GM21381 (cell line): ENCODE measurements around the gene IL17RD.

Source experiments
- ATAC-seq: cut with Tn5 transposase; IDR thresholded peaks from one replicate; pipeline ENCODE4 v1.9.1; 2021; ENCODE audit warnings: mild to moderate bottlenecking, moderate library complexity; ENCODE audit not compliant: unreplicated experiment

Gene IL17RD

DNA sequence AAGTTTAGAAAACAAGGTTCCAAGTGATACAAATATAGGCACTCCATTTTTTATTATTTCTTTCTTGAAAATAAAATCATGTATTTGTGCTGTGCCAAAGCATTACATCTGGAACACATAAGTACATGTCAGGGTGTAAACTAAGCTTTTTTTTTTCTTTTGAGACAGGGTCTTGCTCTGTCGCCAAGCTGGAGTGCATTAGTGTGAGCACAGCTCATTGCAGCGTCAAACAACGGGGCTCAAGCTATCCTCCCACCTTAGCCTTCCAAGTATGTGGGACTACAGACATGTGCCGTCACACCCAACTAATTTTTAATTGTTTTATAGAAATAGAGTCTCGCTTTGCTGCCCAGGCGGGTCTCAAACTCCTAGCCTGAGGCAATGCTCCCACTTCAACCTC, 95.7 kb downstream of the IL17RD start:
- ATAC-seq, result no peak

DNA sequence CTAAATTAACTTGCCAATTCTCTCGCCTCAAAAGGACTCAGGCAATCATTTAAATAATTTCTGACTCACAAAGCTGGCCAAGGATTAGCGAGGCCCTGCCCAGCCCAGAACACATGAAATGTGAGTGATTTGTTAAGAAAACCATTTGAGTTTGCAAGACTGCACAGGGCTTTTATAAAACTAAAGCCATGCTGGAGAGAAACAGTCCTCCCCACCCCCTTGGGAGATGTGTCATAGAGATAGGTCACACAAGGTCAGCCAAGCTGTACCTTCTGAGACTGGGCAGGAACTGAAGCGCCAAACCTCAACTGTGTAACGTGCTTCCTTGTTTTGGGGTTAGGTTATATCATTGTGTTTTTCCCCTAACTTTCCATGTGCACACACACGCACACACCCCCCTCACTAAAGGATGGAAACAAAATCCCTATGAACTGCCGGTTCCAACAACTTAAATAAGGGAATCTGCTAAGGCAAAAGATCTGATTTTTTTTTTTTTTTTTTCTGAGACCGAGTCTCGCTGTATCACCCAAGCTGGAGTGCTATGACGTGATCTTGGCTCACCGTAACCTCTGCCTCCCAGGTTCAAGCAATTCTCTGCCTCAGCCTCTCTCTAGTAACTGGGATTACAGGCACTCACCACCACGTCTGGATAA, 96.6 kb downstream of the IL17RD start:
- ATAC-seq, result peak; percentile 98

DNA sequence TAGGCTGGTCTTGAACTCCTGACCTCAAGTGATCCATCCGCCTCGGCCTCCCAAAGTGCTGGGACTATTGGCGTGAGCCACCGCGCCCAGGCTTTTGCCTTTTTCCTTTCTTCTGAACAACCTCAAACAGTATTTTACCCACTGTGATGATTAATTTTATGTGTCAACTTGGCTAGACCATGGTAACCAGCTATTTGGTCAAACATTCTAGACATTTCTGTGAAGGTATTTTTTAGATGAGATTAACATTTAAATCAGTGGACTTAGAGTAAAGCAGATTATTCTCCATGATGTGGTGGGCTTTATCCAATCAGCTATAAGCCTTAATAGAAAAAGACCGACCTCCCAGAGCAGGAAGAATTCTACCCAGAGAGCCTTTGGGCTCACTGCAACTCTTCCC, 98.7 kb downstream of the IL17RD start:
- ATAC-seq, result no peak

DNA sequence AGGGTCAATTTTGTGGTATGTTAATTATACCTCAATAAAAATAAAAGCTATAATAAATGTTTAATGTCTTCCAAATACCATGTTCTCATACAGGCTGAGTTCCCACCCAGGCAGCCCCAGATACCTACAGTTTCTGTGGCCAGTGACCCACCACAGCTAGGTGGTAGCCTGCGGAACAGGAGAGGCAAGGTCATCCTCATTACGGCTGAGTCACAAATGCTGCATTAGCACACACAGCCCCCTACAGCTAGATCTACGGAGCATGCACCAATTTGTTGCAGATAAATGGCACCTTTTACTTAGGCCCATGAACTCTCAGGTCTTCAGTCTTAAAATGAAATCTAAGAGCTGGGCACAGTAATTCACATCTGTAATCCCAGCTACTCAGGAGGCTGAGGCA, 99.6 kb downstream of the IL17RD start:
- ATAC-seq, result no peak

DNA sequence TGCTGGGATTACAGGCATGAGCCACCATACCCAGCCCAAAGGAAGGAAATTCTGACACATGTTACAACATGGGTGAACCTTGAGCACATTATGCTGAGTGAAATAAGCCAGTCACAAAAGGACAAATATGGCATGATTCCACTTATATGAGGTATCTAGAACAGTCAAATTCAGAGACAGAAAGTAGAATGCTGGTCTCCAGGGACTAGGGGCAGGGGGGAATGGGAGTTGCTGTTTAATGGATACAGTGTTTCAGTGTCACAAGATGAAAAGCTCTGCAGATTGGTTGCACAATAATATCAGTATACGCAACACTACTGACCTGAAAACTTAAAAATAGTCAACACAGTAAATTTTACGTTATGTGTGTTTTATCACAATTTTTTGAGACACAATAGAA, 100.6 kb downstream of the IL17RD start:
- no peak for ATAC-seq

DNA sequence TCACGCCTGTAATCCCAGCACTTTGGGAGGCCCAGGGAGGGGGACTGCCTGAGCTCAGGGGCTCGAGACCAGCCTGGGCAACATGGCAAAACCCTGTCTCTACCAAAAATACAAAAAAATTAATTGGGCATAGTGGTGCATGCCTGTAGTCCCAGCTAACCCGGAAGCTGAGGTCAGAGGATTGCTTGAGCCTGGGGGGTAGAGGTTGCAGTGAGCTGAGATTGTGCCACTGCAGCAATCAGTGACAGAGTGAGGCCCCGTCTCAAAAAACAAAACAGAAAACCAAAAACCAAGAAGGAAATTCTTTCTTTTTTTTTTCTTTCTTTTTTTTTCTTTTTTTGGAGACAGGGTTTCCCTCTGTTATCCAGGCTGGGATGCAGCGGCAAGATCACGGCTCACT, 101.2 kb downstream of the IL17RD start:
- no peak for ATAC-seq

DNA sequence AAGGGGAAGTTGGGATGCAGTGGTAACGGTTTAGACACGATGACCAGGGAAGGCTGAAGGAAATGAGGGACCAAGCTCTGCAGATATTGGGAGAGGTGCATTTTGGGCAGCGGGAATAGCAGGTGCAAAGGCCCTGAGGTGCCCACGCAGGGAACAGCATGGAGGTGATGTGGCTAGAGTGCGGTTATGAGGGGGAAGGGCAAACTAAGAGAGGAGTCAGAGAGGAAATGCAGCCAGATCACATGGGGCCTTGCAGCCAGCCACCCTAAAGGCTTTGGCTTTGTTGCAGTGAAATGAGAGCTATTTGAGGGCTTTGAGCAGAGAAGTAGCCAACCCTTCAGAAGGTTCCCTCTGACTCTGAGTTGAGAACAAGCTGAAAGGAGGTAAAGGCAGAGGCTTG, 102.1 kb downstream of the IL17RD start:
- ATAC-seq, result no peak

DNA sequence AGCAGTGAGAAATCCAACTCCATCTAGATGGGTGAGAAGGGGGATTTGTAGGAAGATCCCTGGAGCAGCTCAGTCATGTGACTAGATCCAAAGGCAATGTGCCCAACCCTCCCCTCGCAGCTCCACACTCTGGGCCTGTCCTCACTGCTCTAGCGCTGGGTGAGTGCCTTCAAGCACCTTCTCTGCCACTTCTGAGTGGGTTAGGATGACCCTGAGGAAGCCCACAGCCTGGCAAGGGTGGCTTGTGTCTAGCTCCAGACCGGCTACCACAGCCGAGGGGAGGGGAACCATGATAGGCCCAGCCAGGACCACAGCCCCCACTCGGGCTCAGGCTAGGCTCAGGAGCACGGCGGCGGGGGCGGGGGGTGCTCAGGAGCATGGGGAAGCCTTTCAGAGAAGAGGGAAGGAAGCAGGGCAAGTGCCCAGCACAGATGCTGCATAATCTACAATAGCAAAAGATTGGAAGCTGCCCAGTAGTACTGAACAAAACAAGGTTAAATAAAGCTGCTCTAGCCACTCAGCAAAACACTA, 103.0 kb downstream of the IL17RD start:
- ATAC-seq, result no peak

DNA sequence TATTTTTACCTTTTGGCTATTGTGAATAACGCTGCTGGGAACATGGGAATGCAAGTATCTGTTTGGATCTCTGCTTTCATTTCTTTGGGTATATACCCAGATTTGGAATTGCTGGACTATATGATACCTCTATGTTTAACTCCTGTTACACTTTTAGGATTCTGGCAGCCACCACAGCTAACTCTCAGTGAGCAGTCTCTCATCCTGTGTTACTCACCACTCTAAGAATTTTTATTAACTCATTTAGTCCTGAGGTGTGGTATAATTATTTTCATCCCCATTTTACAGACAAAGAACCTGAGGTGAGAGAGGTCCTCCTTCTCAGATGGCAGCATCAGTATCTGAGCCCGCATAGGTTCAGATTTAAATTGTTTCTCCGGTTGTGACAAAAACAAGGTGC, 103.6 kb downstream of the IL17RD start:
- ATAC-seq, result no peak

DNA sequence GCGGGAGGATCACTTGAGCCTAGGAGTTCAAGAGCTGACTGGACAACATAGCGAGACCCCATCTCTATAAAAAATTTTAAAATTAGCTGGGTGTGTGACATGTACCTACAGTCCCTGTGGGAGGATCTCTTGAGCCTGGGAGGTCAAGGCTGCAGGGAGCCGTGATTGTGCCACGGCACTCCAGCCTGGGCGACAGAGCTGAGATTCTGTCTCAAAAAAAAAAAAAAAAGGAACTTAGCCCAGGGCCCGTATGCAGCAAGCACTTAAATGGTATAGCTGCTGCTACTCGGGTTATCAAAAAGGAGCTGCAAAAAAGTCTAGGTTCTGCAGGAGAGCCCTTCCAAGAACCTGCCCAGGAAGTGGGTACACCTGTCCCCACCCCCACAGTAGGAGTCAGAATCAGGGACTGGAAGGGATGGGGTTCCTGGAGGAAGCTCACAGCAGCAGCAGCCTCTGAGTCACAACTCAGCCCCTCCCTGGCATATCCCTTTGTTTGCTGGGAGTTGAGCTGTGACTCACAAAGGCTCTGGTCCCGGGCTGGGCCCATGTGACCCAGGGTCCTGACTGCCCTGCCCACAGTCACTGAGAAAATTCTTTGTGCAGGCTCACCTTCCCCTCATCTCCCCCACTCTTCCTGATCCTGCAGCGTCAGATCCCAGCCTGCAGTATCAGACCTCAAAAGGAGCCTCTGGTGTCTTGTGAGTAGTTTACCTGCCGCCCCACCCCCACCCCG, 104.9 kb downstream of the IL17RD start, which contains the start of gene SPATA12:
Gene SPATA12, plus strand, starts transcription at position 576 of the 733 bp plus-strand sequence. CDS start 13,031 bp downstream, outside the sequence.
- ATAC-seq, result no peak

DNA sequence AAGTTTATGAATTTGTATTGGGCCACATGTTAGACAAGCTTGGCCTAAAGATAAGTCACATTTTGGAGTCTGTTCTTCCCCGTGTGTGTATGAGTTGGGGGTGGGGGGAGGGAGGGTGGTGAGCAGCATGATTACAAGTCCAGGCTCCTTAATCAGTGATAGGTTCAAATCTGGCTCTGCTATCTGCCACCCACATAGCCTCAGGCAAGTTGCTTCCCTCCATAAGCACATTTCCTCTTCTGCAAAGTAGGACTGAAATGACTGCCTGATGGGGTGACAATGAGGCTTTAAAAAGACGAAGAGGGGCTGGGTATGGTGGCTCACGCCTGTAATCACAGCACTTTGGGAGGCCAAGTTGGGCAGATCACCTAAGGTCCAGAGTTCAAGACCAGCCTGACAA, 105.7 kb downstream of the IL17RD start:
- no peak for ATAC-seq

DNA sequence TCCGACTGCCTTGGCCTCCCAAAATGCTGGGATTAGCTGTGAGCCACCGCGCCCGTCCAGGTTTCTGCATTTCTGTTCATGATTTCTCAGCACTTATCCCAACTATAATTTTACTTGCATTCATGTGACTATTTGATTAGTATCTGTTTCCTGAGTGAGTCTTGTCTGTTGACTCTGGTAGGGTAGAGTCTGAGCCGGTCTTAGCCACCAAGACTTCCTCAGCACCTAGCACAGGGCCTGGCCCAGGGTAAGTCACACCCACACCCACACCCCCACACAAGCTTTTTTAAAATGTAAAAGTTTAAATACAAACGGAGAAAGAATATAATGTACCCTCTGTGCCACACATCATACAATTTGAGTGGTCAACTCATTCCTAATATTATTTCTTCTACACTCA, 107.8 kb downstream of the IL17RD start:
- ATAC-seq, result no peak

DNA sequence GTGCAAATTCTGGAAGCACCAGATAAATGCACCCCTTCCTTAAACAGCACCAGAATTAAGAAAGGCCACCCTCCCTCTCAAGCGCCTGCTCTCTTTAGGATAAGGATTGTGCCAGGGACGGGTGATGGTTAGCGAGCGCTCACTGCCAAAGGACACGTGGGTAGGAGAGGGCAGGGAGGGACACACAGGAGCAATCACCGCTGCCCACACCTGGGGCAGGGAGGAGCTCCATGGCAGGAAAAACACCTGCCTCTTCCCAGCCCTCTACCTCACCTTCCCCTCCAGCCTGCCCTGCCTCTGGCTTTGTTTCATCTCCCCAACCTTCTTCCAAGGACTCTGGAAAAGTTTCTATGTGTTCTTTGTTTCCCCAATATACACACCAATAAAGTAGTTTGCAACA, 112.0 kb downstream of the IL17RD start:
- no peak for ATAC-seq

DNA sequence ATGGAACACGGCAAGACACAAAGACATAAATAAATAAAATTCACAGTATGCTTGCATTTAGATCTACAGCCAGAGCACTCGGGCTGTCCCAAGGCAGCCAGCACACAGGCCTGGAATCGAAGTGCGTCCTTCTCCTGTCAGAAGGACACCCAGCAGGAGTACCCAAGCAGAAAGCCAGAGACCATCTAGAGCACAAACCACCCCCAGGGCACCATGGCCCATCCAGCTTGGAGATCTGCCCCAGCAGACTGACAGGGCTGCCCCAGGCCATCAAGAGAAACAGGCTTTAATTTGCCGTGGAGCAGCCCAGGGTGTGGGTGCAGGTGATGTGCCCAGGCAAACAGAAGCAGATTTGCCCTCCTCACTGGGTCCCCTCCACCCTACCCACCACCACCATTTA, 112.5 kb downstream of the IL17RD start:
- no peak for ATAC-seq

DNA sequence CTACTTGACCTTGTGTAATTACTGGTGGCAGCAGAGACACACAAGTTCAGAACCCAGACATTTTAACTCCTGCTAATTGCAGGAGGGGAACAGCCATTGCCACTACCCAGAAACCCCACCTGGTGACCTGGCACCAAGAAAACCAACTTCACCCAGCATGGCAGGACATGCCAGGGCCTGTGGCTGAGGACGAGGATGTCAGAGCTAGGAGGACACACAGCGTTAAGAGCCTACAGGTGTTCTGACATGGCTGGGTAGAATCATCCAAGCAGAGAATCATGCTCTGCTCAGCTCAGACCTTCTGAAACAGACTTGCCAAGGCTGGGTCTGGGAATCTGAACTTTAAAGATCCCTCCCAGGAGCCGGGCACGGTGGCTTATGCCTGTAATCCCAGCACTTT, 116.4 kb downstream of the IL17RD start:
- no peak for ATAC-seq

DNA sequence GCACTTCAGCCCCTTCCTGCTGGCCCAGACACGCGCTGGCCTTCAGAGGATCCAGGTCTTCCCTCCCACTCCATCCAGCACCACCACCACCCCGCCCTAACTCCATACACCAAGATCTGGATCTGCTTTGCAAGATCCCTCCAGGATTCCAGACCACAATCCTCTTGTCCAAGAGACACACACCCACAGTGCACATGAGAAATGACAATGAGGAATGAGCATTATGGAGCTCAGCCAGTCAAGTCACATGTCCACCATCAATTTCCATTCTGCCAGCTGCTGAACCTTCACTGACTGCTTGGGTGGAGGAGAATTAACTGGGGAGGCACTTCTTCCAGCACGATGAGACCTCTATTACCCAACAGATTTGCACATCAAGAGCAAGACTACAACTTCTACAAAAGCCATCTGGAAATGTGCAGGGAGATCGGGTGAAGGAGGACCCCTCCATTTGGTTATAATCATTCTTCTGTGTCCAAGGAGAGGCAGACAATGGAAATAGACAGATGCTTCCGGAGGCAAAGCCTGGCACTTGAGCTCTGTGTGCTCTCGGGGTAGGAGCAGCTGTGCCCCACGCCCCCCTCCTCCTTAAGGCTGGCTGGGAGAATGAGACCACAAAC, 117.0 kb downstream of the IL17RD start:
- ATAC-seq, result no peak

DNA sequence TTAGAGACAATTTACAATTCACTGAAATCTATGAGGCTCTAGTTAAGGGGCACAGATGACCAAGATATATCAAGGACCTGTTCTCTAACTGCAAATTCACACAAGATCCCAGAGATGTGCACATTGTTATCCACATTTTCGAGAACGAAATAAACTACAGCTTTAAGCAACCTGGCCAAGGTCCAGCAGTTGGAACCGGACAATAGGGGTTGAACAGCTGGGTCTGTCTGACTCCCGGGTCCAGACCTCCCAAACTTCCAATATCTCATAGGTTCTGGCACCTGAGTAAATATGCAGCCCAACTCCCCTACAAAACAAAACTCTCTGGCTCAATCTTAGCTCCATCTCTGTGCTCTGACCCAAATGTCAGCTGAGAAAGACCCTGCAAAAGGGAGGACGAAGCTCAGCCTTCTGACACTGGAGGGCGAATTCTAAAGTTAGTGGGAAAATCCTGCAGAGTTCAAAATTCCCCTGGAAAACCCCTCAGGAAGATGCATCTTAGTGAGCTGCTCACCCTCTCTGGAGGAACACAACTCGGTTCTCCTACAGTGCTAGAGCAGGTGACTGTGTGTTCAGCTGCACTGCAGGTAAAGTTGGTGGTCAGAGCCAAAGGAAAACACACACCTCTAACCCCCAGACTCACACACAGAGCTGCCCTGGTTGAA, 118.9 kb downstream of the IL17RD start:
- no peak for ATAC-seq

DNA sequence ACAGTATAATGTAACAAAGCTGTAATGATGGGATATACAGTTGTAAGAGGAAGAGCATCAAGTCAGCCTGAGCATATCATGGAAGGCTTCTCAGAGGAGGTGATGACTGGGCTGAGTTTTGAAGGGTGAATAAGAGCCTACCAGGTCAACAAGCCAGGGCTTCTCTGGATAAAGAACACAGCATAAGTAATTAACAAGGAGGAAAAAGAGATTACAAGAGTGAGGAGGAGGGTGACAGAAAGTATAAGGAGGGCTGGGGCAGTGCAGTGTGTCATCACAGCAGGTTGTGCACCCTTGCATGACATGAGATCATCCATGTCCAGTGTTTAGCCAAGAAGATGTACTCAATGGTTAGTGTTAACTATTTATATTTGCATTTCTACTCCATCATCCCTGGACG, 121.6 kb downstream of the IL17RD start:
- ATAC-seq, result no peak

DNA sequence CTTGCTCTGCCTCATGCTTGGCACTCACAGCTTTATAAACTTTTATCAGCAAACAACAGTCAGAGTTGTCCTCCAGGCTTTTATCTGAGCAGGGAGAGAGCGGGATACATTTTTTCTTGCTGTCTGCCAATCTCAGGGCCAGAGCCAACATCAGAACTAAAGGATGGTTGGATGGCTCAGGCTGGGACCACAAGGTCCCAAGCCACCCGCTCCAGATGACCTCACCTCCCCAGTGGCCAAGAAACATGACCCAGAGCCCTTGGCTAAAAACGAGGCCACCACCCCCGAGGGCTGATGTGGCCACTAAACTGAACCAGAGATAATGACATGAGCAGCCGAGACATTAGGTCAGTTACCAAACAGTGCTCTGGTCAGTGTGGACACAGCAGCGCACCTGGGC, 123.5 kb downstream of the IL17RD start:
- ATAC-seq, result no peak
